MG63 (cell line): Measurements from ENCODE around the gene RNF175. TPM values are rescaled to one million over a fixed set of nuclear protein-coding genes. Genes with fewer than 3 reads are reported as not detected.

Experiments used
- DNase-seq: peaks from one replicate; pipeline ENCODE4 v3.0.0-alpha.2; 2020
- H3K27me3 ChIP-seq: fragments of 250-450 bp; sonication (Bioruptor Pico); 2 replicates; pipeline ENCODE4 v1.5.1; 2020; ENCODE audit warnings: mild to moderate bottlenecking, moderate library complexity
- H3K36me3 ChIP-seq: fragments of 250-450 bp; sonication (Bioruptor Pico); 2 replicates; pipeline ENCODE4 v1.5.1; 2020; ENCODE audit warnings: mild to moderate bottlenecking, moderate library complexity
- H3K4me3 ChIP-seq: fragments of 250-450 bp; sonication (Bioruptor Pico); 2 replicates; pipeline ENCODE4 v1.5.1; 2020; ENCODE audit warnings: mild to moderate bottlenecking, moderate library complexity
- H3K9me3 ChIP-seq: fragments of 250-450 bp; sonication (Bioruptor Pico); 2 replicates; pipeline ENCODE4 v1.5.1; 2020; ENCODE audit warnings: mild to moderate bottlenecking, moderate library complexity
- total RNA-seq: library from RNA; depleted of rRNA; stranded (reverse); fragments of >200 nt; shearing (Covaris generic); gene quantifications from 2 replicates; pipeline ENCODE4 v1.2.3, GENCODE V29; 2014; ENCODE audit warnings: low replicate concordance

RNF175 gene
- total RNA-seq, 1 experiment from 2014 or later, result 0.59 TPM

- DNase-seq, result no peak
- Histone ChIP-seq H3K27me3 (no peaks in the 10 kb centered on the region), H3K9me3 (no peaks in the 10 kb centered on the region), H3K4me3 (no peak overlapping the region), H3K36me3 (no peaks in the 10 kb centered on the region)
Observed at GRCh38 chr4:153729895-153730294, 29.9 kb downstream of the RNF175 start.

GRCh38 chr4:153728660-153729059 lies 31.2 kb downstream of the RNF175 start:
- no peak overlapping the region for H3K4me3 ChIP-seq
- DNase-seq, result no peak
- H3K36me3 ChIP-seq, result no peaks in the 10 kb centered on the region
- H3K27me3 ChIP-seq, result no peaks in the 10 kb centered on the region
- no peaks in the 10 kb centered on the region for H3K9me3 ChIP-seq

GRCh38 chr4:153728151-153728550 lies 31.7 kb downstream of the RNF175 start:
- no peak for DNase-seq
- H3K27me3 ChIP-seq, result no peaks in the 10 kb centered on the region

GRCh38 chr4:153725831-153726154 lies 34.0 kb downstream of the RNF175 start:
- no peak overlapping the region for H3K4me3 ChIP-seq
- H3K9me3 ChIP-seq, result no peaks in the 10 kb centered on the region
- DNase-seq, result no peak
- H3K36me3 ChIP-seq, result no peaks in the 10 kb centered on the region
- no peaks in the 10 kb centered on the region for H3K27me3 ChIP-seq

More at GRCh38 chr4:153728151-153728550, 31.7 kb downstream of the RNF175 start:
- H3K36me3 ChIP-seq, result no peaks in the 10 kb centered on the region
- no peaks in the 10 kb centered on the region for H3K9me3 ChIP-seq
- no peak overlapping the region for H3K4me3 ChIP-seq

GRCh38 chr4:153725136-153725830 lies 34.5 kb downstream of the RNF175 start:
- H3K36me3 ChIP-seq, result no peaks in the 10 kb centered on the region
- H3K9me3 ChIP-seq, result no peaks in the 10 kb centered on the region
- no peaks in the 10 kb centered on the region for H3K27me3 ChIP-seq
- DNase-seq, result no peak
- no peak overlapping the region for H3K4me3 ChIP-seq

- no peak for DNase-seq
- Histone ChIP-seq H3K27me3 (no peaks in the 10 kb centered on the region), H3K4me3 (no peak overlapping the region), H3K36me3 (no peaks in the 10 kb centered on the region), H3K9me3 (no peaks in the 10 kb centered on the region)
Observed at GRCh38 chr4:153724606-153725005, 35.2 kb downstream of the RNF175 start.

- Histone ChIP-seq H3K9me3 (no peaks in the 10 kb centered on the region), H3K27me3 (no peaks in the 10 kb centered on the region), H3K4me3 (no peak overlapping the region), H3K36me3 (no peaks in the 10 kb centered on the region)
- DNase-seq, result no peak
Observed at GRCh38 chr4:153722036-153722435, 37.8 kb downstream of the RNF175 start.

GRCh38 chr4:153713866-153714646 lies 45.8 kb downstream of the RNF175 start:
- no peak for DNase-seq
- Histone ChIP-seq H3K4me3 (no peak overlapping the region), H3K27me3 (no peaks in the 10 kb centered on the region), H3K9me3 (no peaks in the 10 kb centered on the region), H3K36me3 (no peaks in the 10 kb centered on the region)

GRCh38 chr4:153710681-153711080 lies 49.1 kb downstream of the RNF175 start:
- no peak for DNase-seq
- Histone ChIP-seq H3K27me3 (no peaks in the 10 kb centered on the region), H3K36me3 (no peaks in the 10 kb centered on the region), H3K9me3 (no peaks in the 10 kb centered on the region), H3K4me3 (no peak overlapping the region)

- Histone ChIP-seq H3K36me3 (no peaks in the 10 kb centered on the region), H3K9me3 (no peaks in the 10 kb centered on the region), H3K27me3 (no peaks in the 10 kb centered on the region), H3K4me3 (no peak overlapping the region)
- no peak for DNase-seq
Observed at GRCh38 chr4:153706519-153706918, 53.3 kb downstream of the RNF175 start.

- no peak overlapping the region for H3K4me3 ChIP-seq
- DNase-seq, result no peak
- H3K36me3 ChIP-seq, result no peaks in the 10 kb centered on the region
- H3K27me3 ChIP-seq, result no peaks in the 10 kb centered on the region
- H3K9me3 ChIP-seq, result no peaks in the 10 kb centered on the region
Observed at GRCh38 chr4:153705743-153706468, 53.9 kb downstream of the RNF175 start.

GRCh38 chr4:153704522-153704921 lies 55.3 kb downstream of the RNF175 start:
- H3K4me3 ChIP-seq, result no peak overlapping the region
- no peak for DNase-seq
- H3K9me3 ChIP-seq, result no peaks in the 10 kb centered on the region
- no peaks in the 10 kb centered on the region for H3K27me3 ChIP-seq
- no peaks in the 10 kb centered on the region for H3K36me3 ChIP-seq

GRCh38 chr4:153684971-153685371 lies 74.9 kb downstream of the RNF175 start:
- H3K9me3 ChIP-seq, result no peaks in the 10 kb centered on the region
- DNase-seq, result no peak
- peak overlapping the region; percentile 41 for H3K4me3 ChIP-seq
- H3K27me3 ChIP-seq, result no peaks in the 10 kb centered on the region
- H3K36me3 ChIP-seq, result no peaks in the 10 kb centered on the region

- H3K9me3 ChIP-seq, result no peaks in the 10 kb centered on the region
- peak; percentile 48 for DNase-seq
- H3K4me3 ChIP-seq, result peak within 1 kb of the TSS; percentile 41
- H3K27me3 ChIP-seq, result no peaks in the 10 kb centered on the region
- no peaks in the 10 kb centered on the region for H3K36me3 ChIP-seq
Observed at GRCh38 chr4:153684182-153684970, 75.4 kb downstream of the RNF175 start, which contains the start of gene TLR2. Gene TLR2, plus strand, starts transcription at chr4:153684280. Its CDS starts 18,628 bp downstream, at chr4:153702908.

- DNase-seq, result no peak
- Histone ChIP-seq H3K4me3 (peak overlapping the region; percentile 41), H3K27me3 (no peaks in the 10 kb centered on the region), H3K36me3 (no peaks in the 10 kb centered on the region), H3K9me3 (no peaks in the 10 kb centered on the region)
Observed at GRCh38 chr4:153683763-153684181, 76.1 kb downstream of the RNF175 start.

GRCh38 chr4:153679486-153679885 lies 80.3 kb downstream of the RNF175 start:
- no peak for DNase-seq
- no peaks in the 10 kb centered on the region for H3K9me3 ChIP-seq
- no peak overlapping the region for H3K4me3 ChIP-seq
- no peaks in the 10 kb centered on the region for H3K36me3 ChIP-seq
- H3K27me3 ChIP-seq, result no peaks in the 10 kb centered on the region

GRCh38 chr4:153676984-153677383 lies 82.8 kb downstream of the RNF175 start:
- peak; percentile 39 for DNase-seq
- Histone ChIP-seq H3K36me3 (no peaks in the 10 kb centered on the region), H3K4me3 (no peak overlapping the region), H3K9me3 (no peaks in the 10 kb centered on the region), H3K27me3 (no peaks in the 10 kb centered on the region)
